GM23248 (cell line): Measurements from ENCODE around the gene IGFBP6. TPM values are rescaled to one million over a fixed set of nuclear protein-coding genes. Genes with fewer than 3 reads are reported as not detected.

Experiments used
- DNase-seq: peaks from one replicate; pipeline ENCODE4 v3.0.0-alpha.2; 2015
- H2AFZ ChIP-seq: fragments of 200-600 bp; sonication (generic); 2 replicates; pipeline ENCODE4 v1.6.1; 2016; ENCODE audit warnings: antibody characterized with exemption
- H3F3A ChIP-seq: fragments of 200-600 bp; sonication (generic); 2 replicates; pipeline ENCODE4 v1.6.1; 2016; ENCODE audit warnings: mild to moderate bottlenecking, antibody characterized with exemption, mixed run types; ENCODE audit not compliant: insufficient read depth
- H3K27ac ChIP-seq: fragments of 200-600 bp; sonication (generic); 2 replicates; pipeline ENCODE4 v1.5.1; 2016; ENCODE audit warnings: mild to moderate bottlenecking
- H3K27me3 ChIP-seq: fragments of 200-600 bp; sonication (generic); replicated peaks from 2 replicates; pipeline ENCODE4 v1.6.1; 2016; ENCODE audit warnings: mild to moderate bottlenecking; ENCODE audit not compliant: insufficient read depth
- H3K36me3 ChIP-seq: fragments of 200-600 bp; sonication (generic); 2 replicates; pipeline ENCODE4 v1.6.1; 2016; ENCODE audit warnings: low read depth, mild to moderate bottlenecking
- H3K4me1 ChIP-seq: fragments of 200-600 bp; sonication (generic); 2 replicates; pipeline ENCODE4 v1.6.1; 2016; ENCODE audit warnings: mild to moderate bottlenecking; ENCODE audit not compliant: insufficient read depth
- H3K4me2 ChIP-seq: fragments of 200-600 bp; sonication (generic); one replicate; pipeline ENCODE4 v1.6.1; 2016; ENCODE audit warnings: mild to moderate bottlenecking; ENCODE audit not compliant: unreplicated experiment
- H3K4me3 ChIP-seq: fragments of 200-600 bp; sonication (generic); 2 replicates; pipeline ENCODE4 v1.5.1; 2016; ENCODE audit warnings: mild to moderate bottlenecking
- H3K79me2 ChIP-seq: fragments of 200-600 bp; sonication (generic); 2 replicates; pipeline ENCODE4 v1.6.1; 2016; ENCODE audit warnings: mild to moderate bottlenecking; ENCODE audit not compliant: insufficient read depth
- H3K9ac ChIP-seq: fragments of 200-600 bp; sonication (generic); 2 replicates; pipeline ENCODE4 v1.6.1; 2016; ENCODE audit warnings: mild to moderate bottlenecking
- H3K9me2 ChIP-seq: fragments of 200-600 bp; sonication (generic); 2 replicates; pipeline ENCODE4 v1.6.1; 2016; ENCODE audit warnings: mixed run types, mild to moderate bottlenecking, moderate library complexity; ENCODE audit not compliant: insufficient read depth
- H3K9me3 ChIP-seq: fragments of 200-600 bp; sonication (generic); one replicate; pipeline ENCODE4 v1.6.1; 2017; ENCODE audit warnings: low read depth
- H4K20me1 ChIP-seq: fragments of 200-600 bp; sonication (generic); 2 replicates; pipeline ENCODE4 v1.6.0; 2016; ENCODE audit not compliant: insufficient read depth
- EZH2 ChIP-seq: fragments of 200-600 bp; sonication (generic); IDR thresholded peaks from 2 replicates; pipeline ENCODE4 v1.6.1; 2018; ENCODE audit warnings: antibody characterized with exemption, mild to moderate bottlenecking; ENCODE audit not compliant: insufficient read depth, poor library complexity, severe bottlenecking
- EZH2phosphoT487 ChIP-seq: fragments of 200-600 bp; sonication (generic); IDR thresholded peaks from 2 replicates; pipeline ENCODE4 v1.6.1; 2018; ENCODE audit warnings: antibody characterized with exemption, moderate library complexity, mild to moderate bottlenecking, low read depth; ENCODE audit not compliant: insufficient read depth
- WGBS, 2 experiments: methylation state at CpG; one replicate each; pipeline ENCODE4 v1.1.6; 2015 to 2017; ENCODE audit warnings: low lambda C conversion rate in 2 of 2, low coverage in 1 of 2; ENCODE audit errors: missing lambda C conversion rate in 2 of 2; 5-methylcytosine and 5-hydroxymethylcytosine counted together
- in situ Hi-C: fragments of 300-500 bp; cut with MboI; formaldehyde crosslinking; loops from 2 replicates; pipeline ENCODE4 v1.15.0; 2020
- polyA plus RNA-seq: library from polyadenylated mRNA; unstranded; fragments of >200 nt; fragmentation: Nextera tagmentation; extraction: Ambion mirVana; gene quantifications from 2 replicates; pipeline ENCODE4 v1.2.1, GENCODE V29; 2016
- total RNA-seq: library from RNA; depleted of rRNA; stranded (reverse); fragments of >200 nt; shearing (Covaris generic); gene quantifications from 2 replicates; pipeline ENCODE4 v1.2.3, GENCODE V29; 2014; rRNA removed

The IGFBP6 gene, protein sequence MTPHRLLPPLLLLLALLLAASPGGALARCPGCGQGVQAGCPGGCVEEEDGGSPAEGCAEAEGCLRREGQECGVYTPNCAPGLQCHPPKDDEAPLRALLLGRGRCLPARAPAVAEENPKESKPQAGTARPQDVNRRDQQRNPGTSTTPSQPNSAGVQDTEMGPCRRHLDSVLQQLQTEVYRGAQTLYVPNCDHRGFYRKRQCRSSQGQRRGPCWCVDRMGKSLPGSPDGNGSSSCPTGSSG
- total RNA-seq: 1,132 and 1,614 TPM in 2 replicates
- polyA plus RNA-seq: 1,827 and 1,899 TPM in 2 replicates

DNA sequence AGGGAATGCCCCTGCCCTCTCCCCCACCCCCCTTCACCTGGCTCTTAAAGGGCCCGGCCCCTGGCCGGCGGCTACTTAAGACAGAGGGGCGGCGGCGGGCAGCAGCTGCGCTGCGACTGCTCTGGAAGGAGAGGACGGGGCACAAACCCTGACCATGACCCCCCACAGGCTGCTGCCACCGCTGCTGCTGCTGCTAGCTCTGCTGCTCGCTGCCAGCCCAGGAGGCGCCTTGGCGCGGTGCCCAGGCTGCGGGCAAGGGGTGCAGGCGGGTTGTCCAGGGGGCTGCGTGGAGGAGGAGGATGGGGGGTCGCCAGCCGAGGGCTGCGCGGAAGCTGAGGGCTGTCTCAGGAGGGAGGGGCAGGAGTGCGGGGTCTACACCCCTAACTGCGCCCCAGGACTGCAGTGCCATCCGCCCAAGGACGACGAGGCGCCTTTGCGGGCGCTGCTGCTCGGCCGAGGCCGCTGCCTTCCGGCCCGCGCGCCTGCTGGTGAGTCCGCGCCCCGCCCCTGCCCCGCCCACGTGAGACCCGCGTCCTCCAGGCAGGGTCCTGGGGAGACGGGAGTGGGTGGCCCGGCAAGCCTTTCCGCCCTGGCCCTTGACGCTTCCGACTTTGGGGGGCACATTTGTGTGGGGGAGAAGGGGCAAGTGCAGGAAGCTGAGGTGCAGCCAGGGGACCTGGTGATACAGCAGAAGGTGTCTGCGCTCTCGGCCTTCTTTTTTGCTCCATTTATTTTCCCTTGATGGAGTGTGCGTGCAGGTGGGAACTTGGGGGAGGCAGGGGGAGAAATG, at the start of gene IGFBP6:
Gene IGFBP6, plus strand, starts transcription at position 104 of the 790 bp plus-strand sequence. Its CDS starts 51 bp downstream, at position 155.
- Histone ChIP-seq H3K79me2 (peaks cover 11% of the 10 kb centered on the region; the same call in 1 of the 2 replicates), H3K4me1 (peaks cover 22% of the 10 kb centered on the region), H3K9me3 (no peaks in the 10 kb centered on the region), H3K4me2 (peak within 1 kb of the TSS; percentile 91), H3K9me2 (no peaks in the 10 kb centered on the region), H2AFZ (peak within 1 kb of the TSS; percentile 47), H3K27ac (peak within 1 kb of the TSS; percentile 97), H3F3A (peaks cover 35% of the 10 kb centered on the region), H4K20me1 (no peaks in the 10 kb centered on the region), H3K27me3 (no peaks in the 10 kb centered on the region), H3K4me3 (peak within 1 kb of the TSS; percentile 85), H3K9ac (peak within 1 kb of the TSS; percentile 93), H3K36me3 (no peaks in the 10 kb centered on the region)
- TF ChIP-seq EZH2phosphoT487: no peak
- no peak for TF ChIP-seq EZH2
- in situ Hi-C loops: no loop called here
- peak; percentile 90 for DNase-seq
- WGBS, 2 experiments: 0 to 2% methylated on average over 31 to 47 of the region's 51 CpGs

DNA sequence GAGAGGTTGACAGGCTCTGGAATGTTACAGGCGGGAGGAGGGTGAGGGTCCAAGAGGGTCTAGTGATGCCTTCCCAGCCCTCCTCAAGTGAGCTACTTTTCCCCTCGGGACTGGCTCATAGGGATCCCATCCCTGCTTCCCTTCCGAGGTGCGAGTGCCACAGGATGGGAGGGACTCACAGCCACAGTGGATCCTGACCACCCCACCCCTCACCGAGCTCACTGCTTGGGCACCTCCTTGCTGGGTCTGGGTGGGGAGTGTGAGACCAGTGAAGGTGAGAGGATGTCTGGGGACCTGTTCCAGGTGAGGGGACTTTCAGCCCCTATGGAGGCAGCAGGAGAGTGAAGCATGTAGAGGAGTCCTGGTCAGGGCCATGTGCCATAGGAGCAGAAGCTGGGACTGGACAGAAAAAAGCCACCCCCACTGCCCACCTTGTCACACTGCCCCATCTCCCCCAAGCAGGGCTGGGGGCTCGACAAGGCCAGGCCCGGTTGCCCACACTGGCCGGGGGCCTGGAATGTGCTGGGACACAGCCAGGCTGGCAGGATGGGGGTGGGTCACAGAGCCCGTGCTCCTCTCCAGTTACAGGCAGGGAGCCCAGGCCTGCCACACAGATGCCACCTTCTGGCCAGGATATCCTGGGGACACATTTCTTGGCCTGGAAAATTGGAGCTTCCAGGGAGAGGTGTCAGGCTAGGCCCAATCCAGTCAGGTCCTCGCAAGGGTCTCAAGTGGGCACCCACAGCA, 49.3 kb upstream of the IGFBP6 start:
- Histone ChIP-seq H3K27me3 (no peaks in the 10 kb centered on the region), H3K79me2 (peaks cover 35% of the 10 kb centered on the region), H2AFZ (peak overlapping the region; percentile 52; the same call in 1 of the 2 replicates), H3K4me1 (peaks cover 64% of the 10 kb centered on the region), H3K4me3 (peak overlapping the region; percentile 87), H3K9me3 (no peaks in the 10 kb centered on the region), H3F3A (peaks cover 45% of the 10 kb centered on the region), H4K20me1 (no peaks in the 10 kb centered on the region), H3K27ac (peak overlapping the region; percentile 98), H3K4me2 (peak overlapping the region; percentile 99), H3K9ac (peak overlapping the region; percentile 95), H3K36me3 (no peaks in the 10 kb centered on the region), H3K9me2 (no peaks in the 10 kb centered on the region)
- in situ Hi-C loops: no loop called here
- TF ChIP-seq EZH2phosphoT487: no peak
- TF ChIP-seq EZH2: no peak
- DNase-seq: peak; percentile 59
- 6 to 7% methylated on average over 8 to 10 of the region's 10 CpGs for WGBS, 2 experiments

- DNase-seq: peak; percentile 54
- Histone ChIP-seq H3K4me2 (peak overlapping the region; percentile 99), H3K9me2 (no peaks in the 10 kb centered on the region), H3K79me2 (peaks cover 35% of the 10 kb centered on the region), H3K9me3 (no peaks in the 10 kb centered on the region), H2AFZ (no peak overlapping the region), H3K9ac (peak overlapping the region; percentile 95), H3K36me3 (no peaks in the 10 kb centered on the region), H3K4me3 (peak overlapping the region; percentile 87), H3K27me3 (no peaks in the 10 kb centered on the region), H4K20me1 (no peaks in the 10 kb centered on the region), H3F3A (peaks cover 41% of the 10 kb centered on the region), H3K27ac (peak overlapping the region; percentile 98), H3K4me1 (peaks cover 71% of the 10 kb centered on the region)
- 3 to 9% methylated on average over 5 to 6 of the region's 6 CpGs for WGBS, 2 experiments
- TF ChIP-seq EZH2 (no peak), EZH2phosphoT487 (no peak)
- in situ Hi-C loops: no loop called here
Measured at GRCh38 chr12:53048780-53049401, 48.6 kb upstream of the IGFBP6 start.
